SK-N-SH treated with all-trans-retinoic acid at 6 μM for 48 hours (cell line): ENCODE data around the gene ST8SIA1.

Experiments used
- BACH2 ChIP-seq: fragments of 250-450 bp; sonication (Bioruptor Pico); IDR thresholded peaks from 2 replicates; pipeline ENCODE4 v1.9.0; 2021; ENCODE audit warnings: mild to moderate bottlenecking, borderline replicate concordance
- POU6F1 ChIP-seq: fragments of 250-450 bp; sonication (Bioruptor Pico); IDR thresholded peaks from 2 replicates; pipeline ENCODE4 v1.8.0; 2021; ENCODE audit warnings: low read depth, mild to moderate bottlenecking, moderate library complexity, borderline replicate concordance

- TF ChIP-seq POU6F1 (CRISPR knock-in tag) (no peak), BACH2 (CRISPR knock-in tag) (no peak)
These were observed 138.3 kb downstream of the ST8SIA1 start for GRCh38 chr12:22196236-22196635.
